HG03571 (cell line): ENCODE data around the gene LARP6.

Source experiments
- ATAC-seq: cut with Tn5 transposase; IDR thresholded peaks from one replicate; pipeline ENCODE4 v1.9.1; 2021; ENCODE audit not compliant: unreplicated experiment

The LARP6 gene

GRCh38 chr15:70796516-70797310 lies 57.2 kb downstream of the LARP6 start:
- ATAC-seq: no peak

GRCh38 chr15:70795311-70795665 lies 58.7 kb downstream of the LARP6 start:
- ATAC-seq: no peak

- no peak for ATAC-seq
These were observed 59.2 kb downstream of the LARP6 start for GRCh38 chr15:70794596-70795310.

- ATAC-seq: no peak
These were observed 60.3 kb downstream of the LARP6 start for GRCh38 chr15:70793694-70794093.

GRCh38 chr15:70792171-70792573 lies 61.8 kb downstream of the LARP6 start:
- no peak for ATAC-seq

GRCh38 chr15:70791259-70791658 lies 62.7 kb downstream of the LARP6 start:
- ATAC-seq: no peak

- no peak for ATAC-seq
These were observed 64.7 kb downstream of the LARP6 start for GRCh38 chr15:70789213-70789612.

GRCh38 chr15:70788114-70789049 lies 65.6 kb downstream of the LARP6 start:
- no peak for ATAC-seq

- ATAC-seq: no peak
These were observed 67.0 kb downstream of the LARP6 start for GRCh38 chr15:70786996-70787395.

- ATAC-seq: no peak
These were observed 70.3 kb downstream of the LARP6 start for GRCh38 chr15:70783610-70784022.

- ATAC-seq: no peak
These were observed 70.9 kb downstream of the LARP6 start for GRCh38 chr15:70783041-70783440.

- ATAC-seq: no peak
These were observed 72.7 kb downstream of the LARP6 start for GRCh38 chr15:70781236-70781635.
